PC-3 (cell line): ENCODE data around the gene BNIPL.

Experiments used
- CTCF ChIP-seq: fragments of 300-600 bp; sonication (generic); conservative IDR thresholded peaks from 2 replicates; pipeline ENCODE4 v1.5.1; 2017; ENCODE audit warnings: antibody characterized with exemption, low read depth, mild to moderate bottlenecking, low read length
- EZH2 ChIP-seq: fragments of 300-600 bp; sonication (generic); IDR thresholded peaks from one replicate; pipeline ENCODE4 v1.6.1; 2017; ENCODE audit warnings: antibody characterized with exemption, mild to moderate bottlenecking, low read length; ENCODE audit not compliant: unreplicated experiment
- EZH2phosphoT487 ChIP-seq: fragments of 300-600 bp; sonication (generic); IDR thresholded peaks from 2 replicates; pipeline ENCODE4 v1.6.1; 2018; ENCODE audit warnings: mild to moderate bottlenecking, antibody characterized with exemption, low read length, borderline replicate concordance

GRCh38 chr1:151002051-151002450 lies 34.3 kb upstream of the BNIPL start:
- TF ChIP-seq CTCF (no peak), EZH2 (no peak), EZH2phosphoT487 (no peak)
